T-cell (primary cell): ENCODE measurements around the gene PLPP4. TPM values are rescaled to one million over a fixed set of nuclear protein-coding genes. Genes with fewer than 3 reads are reported as not detected.

Experiments
- ATAC-seq, 4 experiments: fragments of 200-7000 bp in 3 of 4; fragments of 150-1000 bp in 1 of 4; cut with Tn5 transposase; replicated peaks in 1 of 4; 1 replicate in 3 of 4; 2 replicates in 1 of 4; pipeline ENCODE4 v1.10.0; 2021; ENCODE audit warnings: moderate library complexity in 3 of 4, mild to moderate bottlenecking in 2 of 4, moderate number of reproducible peaks in 1 of 4
- CTCF ChIA-PET, 2 donors: fragments of 300-600 bp; sonication (Branson Sonifier 250); formaldehyde crosslinking; loops; one replicate each; lab custom pipeline; 2022; ENCODE audit warnings: antibody characterized with exemption in 2 of 2; lab: Charles Lee
- POLR2A ChIA-PET, 2 donors: fragments of 300-600 bp; sonication (Branson Sonifier 250); formaldehyde crosslinking; loops; one replicate each; lab custom pipeline; 2022; ENCODE audit warnings: antibody characterized with exemption in 2 of 2; lab: Charles Lee
- DNase-seq, 35 experiments: peaks; one replicate each; pipeline versions ENCODE4 v3.0.0 to v3.0.0-alpha.2; 2013 to 2023
- H3K27ac ChIP-seq: one replicate; pipeline ENCODE4 v1.5.1; 2013; ENCODE audit warnings: low read length
- H3K27me3 ChIP-seq, 2 experiments: replicated peaks in 1 of 2; 1 replicate in 1 of 2; 2 replicates in 1 of 2; pipeline versions ENCODE4 v1.6.1 to v1.7.0; 2013; ENCODE audit warnings: low read length in 1 of 2, mixed read lengths in 1 of 2; ENCODE audit not compliant: control insufficient read depth in 2 of 2, insufficient read depth in 2 of 2; ENCODE audit errors: extremely low read depth in 1 of 2
- H3K36me3 ChIP-seq, 2 donors: 1 replicate in 1 of 2; 2 replicates in 1 of 2; pipeline versions ENCODE4 v1.6.1 to v1.7.0; 2013; ENCODE audit warnings: low read length in 1 of 2; ENCODE audit not compliant: control insufficient read depth in 2 of 2, insufficient read depth in 1 of 2; ENCODE audit errors: extremely low read depth in 1 of 2
- H3K4me1 ChIP-seq, 2 experiments: 1 replicate in 1 of 2; 2 replicates in 1 of 2; pipeline versions ENCODE4 v1.6.1 to v1.7.0; 2013; ENCODE audit warnings: low read length in 2 of 2, mixed read lengths in 1 of 2; ENCODE audit not compliant: insufficient read depth in 2 of 2, control insufficient read depth in 1 of 2; ENCODE audit errors: extremely low read depth in 1 of 2
- H3K4me3 ChIP-seq, 2 donors: 1 replicate in 1 of 2; 2 replicates in 1 of 2; pipeline versions ENCODE4 v1.5.1 to v1.7.0; 2013; ENCODE audit warnings: mild to moderate bottlenecking in 2 of 2, low read length in 1 of 2, moderate library complexity in 1 of 2; ENCODE audit not compliant: control insufficient read depth in 1 of 2; ENCODE audit errors: extremely low read depth in 1 of 2
- H3K9me3 ChIP-seq: 2 replicates; pipeline ENCODE4 v1.7.0; 2013
- H3K27ac Mint-ChIP-seq, 2 donors: one replicate each; pipeline ENCODE4 v1.8.0; 2020 to 2021; ENCODE audit warnings: mild to moderate bottlenecking in 2 of 2, mixed read lengths in 2 of 2
- H3K27me3 Mint-ChIP-seq, 2 donors: one replicate each; pipeline ENCODE4 v1.8.0; 2021 to 2022; ENCODE audit warnings: mixed read lengths in 2 of 2
- H3K36me3 Mint-ChIP-seq: one replicate; pipeline ENCODE4 v1.8.0; 2021; ENCODE audit warnings: mixed read lengths
- H3K4me1 Mint-ChIP-seq, 3 donors: one replicate each; pipeline ENCODE4 v1.8.0; 2020 to 2022; ENCODE audit warnings: mixed read lengths in 3 of 3, mild to moderate bottlenecking in 1 of 3
- H3K4me3 Mint-ChIP-seq, 3 donors: one replicate each; pipeline ENCODE4 v1.8.0; 2020 to 2022; ENCODE audit warnings: mild to moderate bottlenecking in 3 of 3, mixed read lengths in 3 of 3, moderate library complexity in 3 of 3
- H3K9me3 Mint-ChIP-seq, 3 donors: one replicate each; pipeline ENCODE4 v1.8.0; 2020 to 2022; ENCODE audit warnings: mixed read lengths in 3 of 3
- WGBS: methylation state at CpG from one replicate; pipeline ENCODE4 v1.1.5; 2013; ENCODE audit warnings: missing lambda C conversion rate; ENCODE audit not compliant: insufficient coverage; 5-methylcytosine and 5-hydroxymethylcytosine counted together
- total RNA-seq, 35 experiments: library from RNA in 6 of 35; stranded (reverse) in 6 of 35; fragments of 120-200 nt in 1 of 35; gene quantifications; one replicate each; pipeline versions ENCODE4 v1.2.1 to v1.2.4 and lab custom pipeline; 2013 to 2026

Gene PLPP4
- total RNA-seq (not detected), total RNA-seq (lab: John Stamatoyannopoulos, UW) (0 to 0.12 (median 0) reads per million in 29 experiments)
- not detected for total RNA-seq (2013)

GRCh38 chr10:120456626-120457430 lies at the start of gene PLPP4:
Gene PLPP4, plus strand, starts transcription at chr10:120457227. Its CDS starts 79 bp downstream, at chr10:120457306.
- 2% methylated on average over 86 of the region's 92 CpGs for WGBS
- Histone ChIP-seq H3K27ac (no peak within 1 kb of the TSS), H3K9me3 (no peaks in the 10 kb centered on the region), H3K4me3 (peak within 1 kb of the TSS in 1 of 2 donors; percentile 40), H3K36me3 (no peaks in the 10 kb centered on the region), H3K4me1 (no peaks in the 10 kb centered on the region), H3K27me3 (peaks cover 8 to 37% of the 10 kb centered on the region in 2 experiments)
- peak within 1 kb of the TSS in 1 of 3 donors; percentile 56 for H3K4me3 Mint-ChIP-seq
- H3K27me3 Mint-ChIP-seq, result peaks cover 30 to 50% of the 10 kb centered on the region in 2 donors
- H3K27ac Mint-ChIP-seq, result no peak within 1 kb of the TSS
- CTCF ChIA-PET, result no interaction called here
- DNase-seq (no peak), ATAC-seq (no peak)
- no peaks in the 10 kb centered on the region for H3K36me3 Mint-ChIP-seq
- POLR2A ChIA-PET, result no interaction called here
- H3K4me1 Mint-ChIP-seq, result peaks cover 0 to 4% (median 2%) of the 10 kb centered on the region in 3 donors
- H3K9me3 Mint-ChIP-seq, result no peaks in the 10 kb centered on the region

GRCh38 chr10:120409816-120410215 lies 47.2 kb upstream of the PLPP4 start:
- no peak for DNase-seq
- H3K9me3 ChIP-seq, result no peaks in the 10 kb centered on the region
- H3K4me3 ChIP-seq, result no peak overlapping the region
- no peaks in the 10 kb centered on the region for H3K36me3 ChIP-seq
- H3K36me3 Mint-ChIP-seq, result no peaks in the 10 kb centered on the region
- H3K4me1 Mint-ChIP-seq, result no peaks in the 10 kb centered on the region
- POLR2A ChIA-PET, result no interaction called here
- H3K4me3 Mint-ChIP-seq, result no peak overlapping the region
- H3K27ac Mint-ChIP-seq, result no peak overlapping the region
- peaks cover 6 to 18% of the 10 kb centered on the region in 2 donors for H3K27me3 Mint-ChIP-seq
- WGBS, result 89% methylated on average over 1 of the region's 4 CpGs
- peaks cover 0 to 5% of the 10 kb centered on the region in 2 experiments for H3K27me3 ChIP-seq
- H3K9me3 Mint-ChIP-seq, result peaks cover 0 to 4% (median 3%) of the 10 kb centered on the region in 3 donors
- no peak overlapping the region for H3K27ac ChIP-seq
- CTCF ChIA-PET, result no interaction called here
- no peak for ATAC-seq
- no peaks in the 10 kb centered on the region for H3K4me1 ChIP-seq

- H3K27me3 ChIP-seq, result peaks cover 0 to 5% of the 10 kb centered on the region in 2 experiments
- H3K4me3 Mint-ChIP-seq, result no peak overlapping the region
- H3K9me3 ChIP-seq, result no peaks in the 10 kb centered on the region
- H3K27me3 Mint-ChIP-seq, result peaks cover 5 to 6% of the 10 kb centered on the region in 2 donors
- no peaks in the 10 kb centered on the region for H3K4me1 Mint-ChIP-seq
- DNase-seq, result no peak
- H3K4me1 ChIP-seq, result no peaks in the 10 kb centered on the region
- ATAC-seq, result no peak
- H3K36me3 ChIP-seq, result no peaks in the 10 kb centered on the region
- H3K9me3 Mint-ChIP-seq, result peaks cover 0 to 4% (median 3%) of the 10 kb centered on the region in 3 donors
- 18% methylated on average over 1 of the region's 3 CpGs for WGBS
- H3K27ac Mint-ChIP-seq, result no peak overlapping the region
- CTCF ChIA-PET, result no interaction called here
- no peak overlapping the region for H3K27ac ChIP-seq
- H3K36me3 Mint-ChIP-seq, result no peaks in the 10 kb centered on the region
- no peak overlapping the region for H3K4me3 ChIP-seq
- POLR2A ChIA-PET, result no interaction called here
Measured at GRCh38 chr10:120414946-120415345, 42.1 kb upstream of the PLPP4 start.

GRCh38 chr10:120415709-120416330 lies 41.2 kb upstream of the PLPP4 start:
- Histone ChIP-seq H3K4me3 (no peak overlapping the region), H3K36me3 (no peaks in the 10 kb centered on the region), H3K9me3 (no peaks in the 10 kb centered on the region), H3K4me1 (no peaks in the 10 kb centered on the region), H3K27me3 (peaks cover 0 to 5% of the 10 kb centered on the region in 2 experiments), H3K27ac (no peak overlapping the region)
- Mint-ChIP-seq H3K27ac (no peak overlapping the region), H3K4me1 (no peaks in the 10 kb centered on the region), H3K27me3 (peaks cover 4 to 6% of the 10 kb centered on the region in 2 donors), H3K36me3 (no peaks in the 10 kb centered on the region), H3K9me3 (peaks cover 0 to 4% (median 3%) of the 10 kb centered on the region in 3 donors), H3K4me3 (no peak overlapping the region)
- ATAC-seq (no peak), DNase-seq (no peak)
- WGBS, result 86% methylated on average over 1 of the region's 5 CpGs
- ChIA-PET CTCF (no interaction called here), POLR2A (no interaction called here)

GRCh38 chr10:120420421-120420820 lies 36.6 kb upstream of the PLPP4 start:
- no peak for ATAC-seq
- no peak overlapping the region for H3K4me3 ChIP-seq
- H3K9me3 ChIP-seq, result no peaks in the 10 kb centered on the region
- CTCF ChIA-PET, result no interaction called here
- H3K27ac ChIP-seq, result no peak overlapping the region
- no peaks in the 10 kb centered on the region for H3K4me1 Mint-ChIP-seq
- H3K36me3 ChIP-seq, result no peaks in the 10 kb centered on the region
- H3K27ac Mint-ChIP-seq, result no peak overlapping the region
- no peaks in the 10 kb centered on the region for H3K4me1 ChIP-seq
- H3K27me3 Mint-ChIP-seq, result peaks cover 0 to 3% of the 10 kb centered on the region in 2 donors
- no peak overlapping the region for H3K4me3 Mint-ChIP-seq
- peaks cover 0 to 9% (median 0%) of the 10 kb centered on the region in 3 donors for H3K9me3 Mint-ChIP-seq
- H3K36me3 Mint-ChIP-seq, result no peaks in the 10 kb centered on the region
- POLR2A ChIA-PET, result no interaction called here
- DNase-seq, result no peak
- peaks cover 0 to 3% of the 10 kb centered on the region in 2 experiments for H3K27me3 ChIP-seq
- WGBS, result 82% methylated on average over 2 of the region's 5 CpGs

- Mint-ChIP-seq H3K27ac (no peak overlapping the region), H3K9me3 (peaks cover 0 to 9% (median 0%) of the 10 kb centered on the region in 3 donors), H3K4me1 (no peaks in the 10 kb centered on the region), H3K27me3 (peaks cover 0 to 3% of the 10 kb centered on the region in 2 donors), H3K4me3 (no peak overlapping the region), H3K36me3 (no peaks in the 10 kb centered on the region)
- ATAC-seq, result no peak
- H3K4me3 ChIP-seq, result no peak overlapping the region
- no peak for DNase-seq
- H3K27ac ChIP-seq, result no peak overlapping the region
- ChIA-PET POLR2A (no interaction called here), CTCF (no interaction called here)
- no peaks in the 10 kb centered on the region for H3K4me1 ChIP-seq
- H3K36me3 ChIP-seq, result no peaks in the 10 kb centered on the region
- WGBS, result no CpG with 5 or more reads among the region's 2 CpGs
- H3K9me3 ChIP-seq, result no peaks in the 10 kb centered on the region
- H3K27me3 ChIP-seq, result peaks cover 0 to 3% of the 10 kb centered on the region in 2 experiments
Measured at GRCh38 chr10:120421250-120421649, 35.8 kb upstream of the PLPP4 start.
